ENCODE results near the gene TNPO3.
A peak's percentile ranks its signal among the peaks of the same experiment; 100 is the strongest.

Gene TNPO3

DNA sequence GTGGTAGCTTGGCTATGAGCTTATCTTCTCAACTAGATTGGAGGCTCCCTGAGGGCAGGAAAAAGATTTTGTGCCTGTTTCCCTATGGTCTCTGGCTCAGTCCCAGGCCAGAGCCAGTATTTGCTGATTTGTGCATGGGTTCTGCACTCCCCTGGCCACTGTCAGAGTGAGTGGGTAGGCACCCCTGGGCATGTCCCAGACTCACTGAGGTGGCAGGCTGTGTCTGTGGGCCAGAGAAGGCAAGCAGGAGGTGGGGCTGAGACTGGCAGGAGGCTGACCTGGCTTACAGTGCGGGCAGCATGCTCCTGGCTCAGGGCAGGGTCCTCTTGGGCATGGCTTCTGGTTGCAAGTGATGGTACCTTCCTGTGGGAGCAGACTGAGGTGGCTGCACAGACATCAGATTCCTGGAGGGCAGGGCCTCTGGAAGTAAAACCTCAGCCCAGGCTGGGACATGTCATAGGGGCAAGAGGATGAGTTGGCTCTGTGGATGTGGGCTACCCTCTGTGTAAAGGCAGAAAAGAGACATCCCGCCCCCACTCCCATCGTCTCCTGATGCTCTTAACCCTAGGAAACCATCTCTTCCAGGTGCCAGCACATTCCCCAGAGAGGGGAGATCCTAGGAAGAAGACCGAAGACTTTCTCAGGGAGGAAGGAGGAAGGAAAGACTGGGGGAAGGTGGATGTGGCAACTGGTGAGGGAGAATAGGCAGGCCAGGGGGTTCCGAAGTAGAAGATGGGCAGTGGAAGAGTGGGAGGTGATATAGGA is 148.7 kb downstream of the TNPO3 start:
- DNase-seq (ENCODE audit: low spot score): peak; percentile 4
- TF ChIP-seq, protein P1, sequence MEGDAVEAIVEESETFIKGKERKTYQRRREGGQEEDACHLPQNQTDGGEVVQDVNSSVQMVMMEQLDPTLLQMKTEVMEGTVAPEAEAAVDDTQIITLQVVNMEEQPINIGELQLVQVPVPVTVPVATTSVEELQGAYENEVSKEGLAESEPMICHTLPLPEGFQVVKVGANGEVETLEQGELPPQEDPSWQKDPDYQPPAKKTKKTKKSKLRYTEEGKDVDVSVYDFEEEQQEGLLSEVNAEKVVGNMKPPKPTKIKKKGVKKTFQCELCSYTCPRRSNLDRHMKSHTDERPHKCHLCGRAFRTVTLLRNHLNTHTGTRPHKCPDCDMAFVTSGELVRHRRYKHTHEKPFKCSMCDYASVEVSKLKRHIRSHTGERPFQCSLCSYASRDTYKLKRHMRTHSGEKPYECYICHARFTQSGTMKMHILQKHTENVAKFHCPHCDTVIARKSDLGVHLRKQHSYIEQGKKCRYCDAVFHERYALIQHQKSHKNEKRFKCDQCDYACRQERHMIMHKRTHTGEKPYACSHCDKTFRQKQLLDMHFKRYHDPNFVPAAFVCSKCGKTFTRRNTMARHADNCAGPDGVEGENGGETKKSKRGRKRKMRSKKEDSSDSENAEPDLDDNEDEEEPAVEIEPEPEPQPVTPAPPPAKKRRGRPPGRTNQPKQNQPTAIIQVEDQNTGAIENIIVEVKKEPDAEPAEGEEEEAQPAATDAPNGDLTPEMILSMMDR (IDR thresholded peaks at IDR 0.05; ENCODE audit: extremely low read depth, insufficient read depth, missing control alignments): no peak
- in situ Hi-C loops (cut with MboI; ENCODE audit: low pct_unique_long_range_greater_than_20kb, low sequenced_read_pairs, unreplicated experiment): loop anchor here (10.0 kb wide), 1 partner anchor 179 kb away; no protein-coding TSS in a partner anchor

DNA sequence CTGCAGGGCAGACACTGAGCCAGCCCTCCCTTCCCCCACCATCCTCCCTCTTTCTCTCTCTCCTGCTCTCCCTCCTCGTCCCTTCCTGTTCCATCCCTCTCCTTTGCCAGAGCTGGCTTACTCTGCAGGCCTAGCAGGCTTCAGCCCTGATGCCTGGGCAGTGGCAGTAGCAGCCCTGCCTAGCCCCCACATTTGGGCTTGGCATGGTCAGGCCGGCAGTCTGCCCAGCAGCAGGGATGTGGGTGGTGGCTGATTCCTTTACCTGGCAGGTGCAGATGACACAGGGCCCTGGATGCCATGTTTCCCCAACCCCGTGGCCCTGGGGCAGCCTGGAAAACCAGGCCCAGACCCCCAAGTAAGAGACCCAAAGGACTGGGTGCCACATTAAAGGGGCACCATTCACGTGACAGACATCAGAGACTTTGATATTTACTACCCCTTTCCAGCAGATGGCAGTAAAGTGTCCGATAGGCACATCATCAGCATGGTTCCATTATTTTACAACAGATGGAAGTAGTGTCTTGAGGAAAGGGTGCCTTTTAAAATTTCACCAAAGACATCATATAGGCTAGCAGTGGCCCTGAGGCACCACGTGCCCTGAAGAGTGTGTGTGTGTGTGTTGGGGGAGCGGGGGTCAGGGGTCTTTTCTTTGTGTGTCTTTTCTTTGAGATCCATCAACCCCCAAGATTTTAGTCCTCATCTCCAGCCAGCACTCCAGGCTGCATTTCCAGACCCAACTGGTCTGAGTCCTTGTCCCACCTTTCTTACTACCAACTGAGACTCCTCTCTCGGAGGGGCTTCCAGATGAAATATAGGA is 150.3 kb downstream of the TNPO3 start:
- TF ChIP-seq, protein P1 (IDR thresholded peaks at IDR 0.05; ENCODE audit: extremely low read depth, insufficient read depth, missing control alignments): peak; percentile 63
- in situ Hi-C loops (cut with MboI; ENCODE audit: low pct_unique_long_range_greater_than_20kb, low sequenced_read_pairs, unreplicated experiment): loop anchor here (10.0 kb wide), 1 partner anchor 180 kb away; no protein-coding TSS in a partner anchor
- DNase-seq (ENCODE audit: low spot score): peak; percentile 90
